Panc1 (cell line): ENCODE results near the gene SIX3.

Experiments used
- POLR2AphosphoS5 ChIP-seq: IDR thresholded peaks from 2 replicates; pipeline ENCODE4 v1.6.1; 2012; ENCODE audit warnings: mild to moderate bottlenecking, low read depth, low read length, moderate library complexity
- REST ChIP-seq, 2 experiments: IDR thresholded peaks; 2 replicates each; pipeline ENCODE4 v1.6.1; 2011 to 2012; ENCODE audit warnings: low read depth in 2 of 2, control low read depth in 1 of 2, low read length in 1 of 2, mild to moderate bottlenecking in 1 of 2, moderate library complexity in 1 of 2; ENCODE audit not compliant: insufficient read depth in 1 of 2
- TF ChIP-seq, protein P1 (sequence below): fragments of 450-650 bp; IDR thresholded peaks from 2 replicates; pipeline ENCODE4 v1.5.1; 2017; ENCODE audit warnings: mild to moderate bottlenecking

GRCh38 chr2:44944102-44944951 is 2.8 kb downstream of the SIX3 start:
- TF ChIP-seq, protein P1, sequence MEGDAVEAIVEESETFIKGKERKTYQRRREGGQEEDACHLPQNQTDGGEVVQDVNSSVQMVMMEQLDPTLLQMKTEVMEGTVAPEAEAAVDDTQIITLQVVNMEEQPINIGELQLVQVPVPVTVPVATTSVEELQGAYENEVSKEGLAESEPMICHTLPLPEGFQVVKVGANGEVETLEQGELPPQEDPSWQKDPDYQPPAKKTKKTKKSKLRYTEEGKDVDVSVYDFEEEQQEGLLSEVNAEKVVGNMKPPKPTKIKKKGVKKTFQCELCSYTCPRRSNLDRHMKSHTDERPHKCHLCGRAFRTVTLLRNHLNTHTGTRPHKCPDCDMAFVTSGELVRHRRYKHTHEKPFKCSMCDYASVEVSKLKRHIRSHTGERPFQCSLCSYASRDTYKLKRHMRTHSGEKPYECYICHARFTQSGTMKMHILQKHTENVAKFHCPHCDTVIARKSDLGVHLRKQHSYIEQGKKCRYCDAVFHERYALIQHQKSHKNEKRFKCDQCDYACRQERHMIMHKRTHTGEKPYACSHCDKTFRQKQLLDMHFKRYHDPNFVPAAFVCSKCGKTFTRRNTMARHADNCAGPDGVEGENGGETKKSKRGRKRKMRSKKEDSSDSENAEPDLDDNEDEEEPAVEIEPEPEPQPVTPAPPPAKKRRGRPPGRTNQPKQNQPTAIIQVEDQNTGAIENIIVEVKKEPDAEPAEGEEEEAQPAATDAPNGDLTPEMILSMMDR, result no peak
- TF ChIP-seq POLR2AphosphoS5 (no peak), REST (IDR thresholded peaks at IDR 0.05; ENCODE audit: insufficient read depth in 1 of 2, low read depth in 2 of 2, low read length in 1 of 2) (no peak)
